Measurements from ENCODE around the gene PRTN3. TPM values are rescaled to one million over a fixed set of nuclear protein-coding genes. Genes with fewer than 3 reads are reported as not detected.
A peak's percentile ranks its signal among the peaks of the same experiment; 100 is the strongest.

Gene PRTN3
- total RNA-seq, 2 donors from 2014 or later = not detected

- Histone ChIP-seq H3K36me3 (ENCODE audit: control insufficient read depth, insufficient read depth, low read length) (peaks cover 22% of the 10 kb centered on the region), H3K4me3 (ENCODE audit: low read length) (no peak overlapping the region), H3K9me3 (ENCODE audit: control insufficient read depth, low read length) (no peaks in the 10 kb centered on the region), H3K9ac (ENCODE audit: extremely low read depth, low read length, poor library complexity, severe bottlenecking) (no peak overlapping the region), H3K27ac (ENCODE audit: low read depth, low read length) (no peak overlapping the region), H3K4me1 (ENCODE audit: control insufficient read depth, insufficient read depth, low read length) (no peaks in the 10 kb centered on the region), H3K27me3 (ENCODE audit: control insufficient read depth, insufficient read depth, low read length, poor library complexity, severe bottlenecking) (no peaks in the 10 kb centered on the region)
- H3K27me3 Mint-ChIP-seq (ENCODE audit: insufficient read depth) = no peaks in the 10 kb centered on the region
- H3K36me3 Mint-ChIP-seq (ENCODE audit: low read depth) = peaks cover 36% of the 10 kb centered on the region
- H3K4me1 Mint-ChIP-seq = no peaks in the 10 kb centered on the region
- TF ChIP-seq CTCF (conservative IDR thresholded peaks at IDR 0.05) = no peak
- no peak for DNase-seq
- H3K4me3 Mint-ChIP-seq = no peak overlapping the region
- H3K27ac Mint-ChIP-seq = no peak overlapping the region
- WGBS, 2 experiments (ENCODE audit: insufficient coverage in 1 of 2, insufficient read length in 1 of 2) = 95 to 99% methylated on average over 8 to 22 of the region's 22 CpGs
- peaks cover 5% of the 10 kb centered on the region for H3K9me3 Mint-ChIP-seq
Measured at GRCh38 chr19:873561-874041, 32.8 kb downstream of the PRTN3 start.

- H3K4me3 Mint-ChIP-seq = no peak overlapping the region
- TF ChIP-seq CTCF (conservative IDR thresholded peaks at IDR 0.05) = no peak
Measured at GRCh38 chr19:875265-875879, 34.6 kb downstream of the PRTN3 start.

GRCh38 chr19:876089-876488 lies 35.3 kb downstream of the PRTN3 start:
- peaks cover 30% of the 10 kb centered on the region for H3K36me3 Mint-ChIP-seq (ENCODE audit: low read depth)
- no peak overlapping the region for H3K27ac ChIP-seq (ENCODE audit: low read depth, low read length)
- peaks cover 17% of the 10 kb centered on the region for H3K36me3 ChIP-seq (ENCODE audit: control insufficient read depth, insufficient read depth, low read length)
- H3K4me3 Mint-ChIP-seq = no peak overlapping the region
- TF ChIP-seq CTCF (conservative IDR thresholded peaks at IDR 0.05) = no peak
- no peak overlapping the region for H3K9ac ChIP-seq (ENCODE audit: extremely low read depth, low read length, poor library complexity, severe bottlenecking)
- no peaks in the 10 kb centered on the region for H3K9me3 ChIP-seq (ENCODE audit: control insufficient read depth, low read length)
- no peak overlapping the region for H3K4me3 ChIP-seq (ENCODE audit: low read length)
- no peaks in the 10 kb centered on the region for H3K4me1 ChIP-seq (ENCODE audit: control insufficient read depth, insufficient read depth, low read length)
- no peak for DNase-seq
- peaks cover 5% of the 10 kb centered on the region for H3K9me3 Mint-ChIP-seq
- H3K27me3 ChIP-seq (ENCODE audit: control insufficient read depth, insufficient read depth, low read length, poor library complexity, severe bottlenecking) = no peaks in the 10 kb centered on the region
- 91 to 94% methylated on average over 14 to 18 of the region's 18 CpGs for WGBS, 2 experiments (ENCODE audit: insufficient coverage in 1 of 2, insufficient read length in 1 of 2)
- no peaks in the 10 kb centered on the region for H3K27me3 Mint-ChIP-seq (ENCODE audit: insufficient read depth)
- no peak overlapping the region for H3K27ac Mint-ChIP-seq
- no peaks in the 10 kb centered on the region for H3K4me1 Mint-ChIP-seq

More at GRCh38 chr19:875265-875879, 34.6 kb downstream of the PRTN3 start:
- no peaks in the 10 kb centered on the region for H3K9me3 ChIP-seq (ENCODE audit: control insufficient read depth, low read length)
- WGBS, 2 experiments (ENCODE audit: insufficient coverage in 1 of 2, insufficient read length in 1 of 2) = 97 to 98% methylated on average over 19 to 28 of the region's 28 CpGs
- peaks cover 5% of the 10 kb centered on the region for H3K9me3 Mint-ChIP-seq
- H3K36me3 Mint-ChIP-seq (ENCODE audit: low read depth) = peaks cover 27% of the 10 kb centered on the region
- H3K27ac ChIP-seq (ENCODE audit: low read depth, low read length) = no peak overlapping the region
- H3K4me1 Mint-ChIP-seq = no peaks in the 10 kb centered on the region
- H3K27ac Mint-ChIP-seq = no peak overlapping the region
- no peak overlapping the region for H3K4me3 ChIP-seq (ENCODE audit: low read length)
- peaks cover 17% of the 10 kb centered on the region for H3K36me3 ChIP-seq (ENCODE audit: control insufficient read depth, insufficient read depth, low read length)
- H3K4me1 ChIP-seq (ENCODE audit: control insufficient read depth, insufficient read depth, low read length) = no peaks in the 10 kb centered on the region
- H3K9ac ChIP-seq (ENCODE audit: extremely low read depth, low read length, poor library complexity, severe bottlenecking) = no peak overlapping the region
- peak; percentile 40 for DNase-seq
- no peaks in the 10 kb centered on the region for H3K27me3 Mint-ChIP-seq (ENCODE audit: insufficient read depth)
- H3K27me3 ChIP-seq (ENCODE audit: control insufficient read depth, insufficient read depth, low read length, poor library complexity, severe bottlenecking) = no peaks in the 10 kb centered on the region
